VCaP (cell line): ENCODE data around the gene HNRNPAB.
"Not testable (repeated sequence)": the region's sequence is repeated elsewhere in the genome, so short reads cannot be mapped to it uniquely, and the experiment has no call there.

Experiments
- H3K27ac ChIP-seq: fragments of 450-650 bp; 2 replicates; pipeline ENCODE4 v1.5.1; 2017
- TF ChIP-seq, protein P1 (sequence below): fragments of 450-650 bp; conservative IDR thresholded peaks from 2 replicates; pipeline ENCODE4 v1.5.1; 2017; ENCODE audit warnings: mild to moderate bottlenecking, moderate library complexity

The HNRNPAB gene

DNA sequence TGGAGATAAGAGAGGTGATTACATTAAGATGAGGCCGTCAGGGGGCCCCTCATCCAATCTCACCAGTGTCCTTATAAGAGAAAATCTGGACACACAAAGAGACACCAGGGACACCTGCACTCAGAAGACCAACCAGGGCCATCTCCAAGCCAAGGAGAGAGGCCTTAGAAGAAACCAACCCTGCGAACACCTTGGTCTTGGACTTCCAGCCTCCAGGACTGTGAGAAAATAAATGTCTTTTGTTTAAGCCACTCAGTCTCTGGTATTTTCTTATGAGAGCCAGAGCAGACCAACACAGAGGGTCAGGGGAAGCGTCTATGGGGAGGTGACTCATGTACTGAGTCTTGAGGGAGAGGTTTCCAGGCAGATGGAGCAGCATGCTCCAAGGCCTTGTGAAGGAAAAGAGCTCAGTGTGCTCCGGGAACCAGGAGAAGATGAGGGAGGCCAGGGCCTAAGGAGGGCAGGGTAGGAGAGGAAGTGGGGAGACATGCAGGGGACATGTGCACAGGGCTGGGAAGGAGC is 22.9 kb downstream of the HNRNPAB start:
- TF ChIP-seq, protein P1, sequence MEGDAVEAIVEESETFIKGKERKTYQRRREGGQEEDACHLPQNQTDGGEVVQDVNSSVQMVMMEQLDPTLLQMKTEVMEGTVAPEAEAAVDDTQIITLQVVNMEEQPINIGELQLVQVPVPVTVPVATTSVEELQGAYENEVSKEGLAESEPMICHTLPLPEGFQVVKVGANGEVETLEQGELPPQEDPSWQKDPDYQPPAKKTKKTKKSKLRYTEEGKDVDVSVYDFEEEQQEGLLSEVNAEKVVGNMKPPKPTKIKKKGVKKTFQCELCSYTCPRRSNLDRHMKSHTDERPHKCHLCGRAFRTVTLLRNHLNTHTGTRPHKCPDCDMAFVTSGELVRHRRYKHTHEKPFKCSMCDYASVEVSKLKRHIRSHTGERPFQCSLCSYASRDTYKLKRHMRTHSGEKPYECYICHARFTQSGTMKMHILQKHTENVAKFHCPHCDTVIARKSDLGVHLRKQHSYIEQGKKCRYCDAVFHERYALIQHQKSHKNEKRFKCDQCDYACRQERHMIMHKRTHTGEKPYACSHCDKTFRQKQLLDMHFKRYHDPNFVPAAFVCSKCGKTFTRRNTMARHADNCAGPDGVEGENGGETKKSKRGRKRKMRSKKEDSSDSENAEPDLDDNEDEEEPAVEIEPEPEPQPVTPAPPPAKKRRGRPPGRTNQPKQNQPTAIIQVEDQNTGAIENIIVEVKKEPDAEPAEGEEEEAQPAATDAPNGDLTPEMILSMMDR = no peak
- H3K27ac ChIP-seq = no peak overlapping the region

- no peak overlapping the region for H3K27ac ChIP-seq
- TF ChIP-seq, protein P1 = no peak
These were observed 23.6 kb downstream of the HNRNPAB start for GRCh38 chr5:178227929-178228328.

DNA sequence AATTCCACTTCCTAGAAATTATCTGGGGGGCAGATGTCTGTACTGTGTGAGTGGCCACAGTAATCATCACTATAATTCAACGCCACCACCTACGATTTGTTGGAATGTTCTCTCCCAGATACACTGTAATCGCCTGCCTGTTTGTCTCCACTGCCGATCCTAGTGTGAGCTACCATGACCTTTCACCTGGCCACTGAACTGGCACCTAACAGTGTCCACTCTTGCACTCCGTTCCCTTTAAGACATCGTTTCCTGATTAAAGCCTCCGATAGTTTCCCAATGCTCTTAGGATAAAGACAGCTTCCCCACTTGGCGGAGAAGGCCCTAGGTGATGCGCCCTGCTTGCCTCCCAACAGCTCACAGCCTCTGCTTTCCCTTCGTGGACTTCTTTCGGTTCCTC is 24.3 kb downstream of the HNRNPAB start:
- H3K27ac ChIP-seq = no peak overlapping the region
- TF ChIP-seq, protein P1 = no peak

DNA sequence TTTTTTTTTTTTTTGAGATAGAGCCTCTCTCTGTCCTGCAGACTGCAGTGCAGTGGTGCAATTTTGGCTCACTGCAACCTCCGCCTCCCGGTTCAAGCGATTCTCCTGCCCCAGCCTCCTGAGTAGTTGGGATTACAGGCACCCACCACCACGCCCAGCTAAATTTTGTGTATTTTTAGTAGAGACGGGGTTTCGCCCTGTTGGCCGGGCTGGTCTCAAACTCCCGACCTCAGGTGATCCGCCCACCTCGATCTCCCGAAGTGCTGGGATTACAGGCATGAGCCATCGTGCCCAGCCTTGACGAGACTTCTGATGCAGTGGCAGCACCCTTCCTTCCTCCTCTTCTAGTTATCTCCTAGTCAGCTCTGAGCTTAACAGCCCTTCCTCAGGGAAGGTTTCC is 24.8 kb downstream of the HNRNPAB start:
- not testable (repeated sequence) for H3K27ac ChIP-seq

- no peak overlapping the region for H3K27ac ChIP-seq
- TF ChIP-seq, protein P1 = no peak
These were observed 25.5 kb downstream of the HNRNPAB start for GRCh38 chr5:178229861-178230260.

DNA sequence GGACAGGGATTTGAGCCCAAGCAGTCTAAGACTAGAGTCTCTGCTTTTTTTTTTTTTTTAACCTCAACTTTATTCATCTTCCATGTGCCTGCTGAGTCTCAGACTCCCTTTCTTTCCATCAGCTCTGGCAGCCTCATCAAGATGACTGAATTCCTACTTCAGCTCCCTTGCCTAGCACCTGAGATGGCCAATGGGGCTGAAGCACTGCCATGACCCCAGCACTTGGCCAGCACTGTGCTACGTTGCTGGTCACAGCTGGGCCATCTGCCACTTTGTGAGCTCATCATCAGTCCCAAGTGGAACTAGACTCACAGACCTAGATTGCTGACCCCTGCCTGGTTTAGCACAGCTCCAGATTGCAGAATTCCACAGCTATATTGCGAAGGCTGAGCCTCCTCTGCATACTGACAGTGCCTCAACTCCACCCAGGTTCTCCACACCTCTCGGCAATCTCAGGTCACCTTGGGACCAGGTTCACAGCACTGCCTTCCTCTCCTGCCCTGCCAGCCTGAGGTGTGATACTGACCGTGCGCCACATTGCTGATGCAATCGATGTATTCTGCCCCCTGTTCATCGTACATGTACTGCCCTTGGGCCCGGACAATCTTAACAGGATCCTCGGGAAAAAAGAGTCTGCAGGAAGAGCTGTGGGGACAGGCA is 26.7 kb downstream of the HNRNPAB start:
- H3K27ac ChIP-seq = peak overlapping the region; percentile 90
- TF ChIP-seq, protein P1 = no peak

DNA sequence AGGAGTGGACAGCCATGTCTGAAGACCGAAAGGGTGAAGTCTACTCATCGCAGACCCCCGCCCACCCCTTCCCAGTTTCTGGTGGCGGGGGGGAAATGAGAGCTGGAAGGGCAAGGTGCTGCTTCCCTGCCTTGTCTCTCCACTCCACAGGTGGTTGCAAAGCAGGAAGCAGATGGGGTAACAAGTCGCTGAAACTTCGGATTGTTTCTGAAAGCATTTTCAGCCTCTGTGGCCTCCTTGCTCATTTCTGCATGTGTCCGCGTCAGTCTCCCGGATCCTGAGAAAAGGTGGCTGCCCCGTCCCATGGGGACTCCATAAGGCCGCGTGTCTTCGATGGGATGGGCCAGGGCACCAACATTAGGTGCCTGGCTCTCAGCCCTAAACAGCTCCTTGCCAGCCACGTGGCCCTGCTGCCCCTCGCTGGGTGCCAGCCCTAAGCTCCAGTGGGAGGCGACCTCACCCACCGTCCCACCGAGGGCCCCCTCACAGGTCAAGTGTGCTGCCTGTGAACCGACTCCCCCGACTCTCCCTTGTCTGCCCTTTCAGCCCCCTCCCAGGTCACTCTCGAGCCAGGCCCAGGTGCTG is 27.3 kb downstream of the HNRNPAB start:
- H3K27ac ChIP-seq = peak overlapping the region; percentile 90
- TF ChIP-seq, protein P1 = no peak
